Astrocyte (in vitro differentiated cells and primary cell): ENCODE data around the gene CLTCL1. TPM values are rescaled to one million over a fixed set of nuclear protein-coding genes. Genes with fewer than 3 reads are reported as not detected.

ENCODE experiments used
- DNase-seq: peaks from one replicate; pipeline ENCODE4 v3.0.0-alpha.2; 2010; ENCODE audit warnings: low read depth
- FAIRE-seq: peaks from 2 replicates; lab custom pipeline; 2011; peaks lifted over from hg19 to GRCh38; lab: Jason Lieb, UNC
- H2AFZ ChIP-seq: 2 replicates; pipeline ENCODE4 v1.6.0; 2012; ENCODE audit warnings: low read depth, low read length, inconsistent platforms
- H3K27ac ChIP-seq: 2 replicates; pipeline ENCODE4 v1.5.1; 2011; ENCODE audit warnings: low read depth, low read length, inconsistent platforms
- H3K27me3 ChIP-seq: 2 replicates; pipeline ENCODE4 v1.6.0; 2011; ENCODE audit warnings: low read length, inconsistent platforms; ENCODE audit not compliant: insufficient read depth
- H3K36me3 ChIP-seq: 2 replicates; pipeline ENCODE4 v1.5.1; 2011; ENCODE audit warnings: low read length, inconsistent platforms; ENCODE audit not compliant: insufficient read depth
- H3K4me1 ChIP-seq: 2 replicates; pipeline ENCODE4 v1.5.1; 2011; ENCODE audit warnings: low read length, inconsistent platforms; ENCODE audit not compliant: insufficient read depth
- H3K4me2 ChIP-seq: 2 replicates; pipeline ENCODE4 v1.6.0; 2012; ENCODE audit warnings: low read length, inconsistent platforms
- H3K4me3 ChIP-seq: 2 replicates; pipeline ENCODE4 v1.5.1; 2011; ENCODE audit warnings: low read depth, mild to moderate bottlenecking, low read length, inconsistent platforms; ENCODE audit not compliant: insufficient read depth
- H3K79me2 ChIP-seq: 2 replicates; pipeline ENCODE4 v1.6.0; 2012; ENCODE audit warnings: mild to moderate bottlenecking, low read length, inconsistent platforms; ENCODE audit not compliant: insufficient read depth
- H3K9ac ChIP-seq: 2 replicates; pipeline ENCODE4 v1.6.0; 2012; ENCODE audit warnings: mild to moderate bottlenecking, low read length, inconsistent platforms
- H3K9me3 ChIP-seq: 2 replicates; pipeline ENCODE4 v1.5.1; 2012; ENCODE audit warnings: low read depth, mild to moderate bottlenecking, low read length, inconsistent platforms; ENCODE audit not compliant: insufficient read depth
- H4K20me1 ChIP-seq: 2 replicates; pipeline ENCODE4 v1.6.0; 2012; ENCODE audit warnings: low read length, inconsistent platforms; ENCODE audit not compliant: insufficient read depth
- H3K27ac Mint-ChIP-seq: one replicate; pipeline ENCODE4 v1.8.0; 2021; ENCODE audit warnings: mild to moderate bottlenecking, mixed read lengths; ENCODE audit not compliant: unreplicated experiment
- H3K27me3 Mint-ChIP-seq: one replicate; pipeline ENCODE4 v1.8.0; 2021; ENCODE audit warnings: low read depth, mixed read lengths; ENCODE audit not compliant: unreplicated experiment
- H3K36me3 Mint-ChIP-seq: one replicate; pipeline ENCODE4 v1.8.0; 2021; ENCODE audit warnings: low read depth, mixed read lengths; ENCODE audit not compliant: unreplicated experiment
- H3K4me1 Mint-ChIP-seq: one replicate; pipeline ENCODE4 v1.8.0; 2021; ENCODE audit warnings: low read depth, mixed read lengths; ENCODE audit not compliant: unreplicated experiment
- H3K4me3 Mint-ChIP-seq: one replicate; pipeline ENCODE4 v1.8.0; 2021; ENCODE audit warnings: mild to moderate bottlenecking, moderate library complexity, mixed read lengths; ENCODE audit not compliant: unreplicated experiment
- H3K9me3 Mint-ChIP-seq: one replicate; pipeline ENCODE4 v1.8.0; 2021; ENCODE audit warnings: mild to moderate bottlenecking, mixed read lengths; ENCODE audit not compliant: unreplicated experiment
- CTCF ChIP-seq: IDR thresholded peaks from 2 replicates; pipeline ENCODE4 v1.5.1; 2011; ENCODE audit warnings: low read depth, mild to moderate bottlenecking, inconsistent platforms, low read length, moderate library complexity; ENCODE audit not compliant: insufficient read depth
- EZH2 ChIP-seq: IDR thresholded peaks from 2 replicates; pipeline ENCODE4 v1.6.1; 2012; ENCODE audit warnings: mild to moderate bottlenecking, low read length, inconsistent platforms; ENCODE audit not compliant: insufficient read depth
- total RNA-seq: library from RNA; stranded (reverse); gene quantifications from 2 replicates; pipeline ENCODE4 v1.2.1, GENCODE V29; 2021

The CLTCL1 gene
- total RNA-seq, 1 donor from 2014 or later, result 54.4 TPM

GRCh38 chr22:19180740-19181410 is 110.6 kb downstream of the CLTCL1 start:
- no peaks in the 10 kb centered on the region for H3K27me3 Mint-ChIP-seq
- H3K27ac Mint-ChIP-seq, result peak overlapping the region; percentile 55

GRCh38 chr22:19180234-19180633 is 111.3 kb downstream of the CLTCL1 start:
- Mint-ChIP-seq H3K27ac (no peak overlapping the region), H3K4me3 (no peak overlapping the region), H3K4me1 (peaks cover 16% of the 10 kb centered on the region), H3K27me3 (no peaks in the 10 kb centered on the region), H3K36me3 (peaks cover 14% of the 10 kb centered on the region), H3K9me3 (no peaks in the 10 kb centered on the region)
- Histone ChIP-seq H3K9ac (no peak overlapping the region), H2AFZ (no peak overlapping the region), H3K27ac (no peak overlapping the region), H3K4me2 (no peak overlapping the region), H4K20me1 (peaks cover 24% of the 10 kb centered on the region), H3K4me3 (no peak overlapping the region), H3K36me3 (no peaks in the 10 kb centered on the region), H3K27me3 (no peaks in the 10 kb centered on the region), H3K4me1 (peaks cover 25% of the 10 kb centered on the region), H3K9me3 (no peaks in the 10 kb centered on the region), H3K79me2 (peaks cover 30% of the 10 kb centered on the region)
- TF ChIP-seq EZH2, result no peak
- TF ChIP-seq CTCF, result no peak
- DNase-seq (no peak), FAIRE-seq (no peak)

More at GRCh38 chr22:19180740-19181410, 110.6 kb downstream of the CLTCL1 start:
- DNase-seq (no peak), FAIRE-seq (no peak)
- H3K4me3 Mint-ChIP-seq, result no peak overlapping the region
- H3K4me1 Mint-ChIP-seq, result peaks cover 16% of the 10 kb centered on the region
- H3K4me1 ChIP-seq, result peaks cover 24% of the 10 kb centered on the region
- H3K9ac ChIP-seq, result no peak overlapping the region
- H4K20me1 ChIP-seq, result peaks cover 18% of the 10 kb centered on the region
- no peaks in the 10 kb centered on the region for H3K36me3 ChIP-seq
- H3K4me3 ChIP-seq, result no peak overlapping the region
- no peaks in the 10 kb centered on the region for H3K27me3 ChIP-seq
- no peak overlapping the region for H3K27ac ChIP-seq
- H3K4me2 ChIP-seq, result no peak overlapping the region
- peaks cover 12% of the 10 kb centered on the region for H3K36me3 Mint-ChIP-seq
- no peak overlapping the region for H2AFZ ChIP-seq
- peaks cover 23% of the 10 kb centered on the region for H3K79me2 ChIP-seq
- H3K9me3 ChIP-seq, result no peaks in the 10 kb centered on the region
- TF ChIP-seq EZH2 (no peak), CTCF (no peak)
- no peaks in the 10 kb centered on the region for H3K9me3 Mint-ChIP-seq

GRCh38 chr22:19179497-19180048 is 111.9 kb downstream of the CLTCL1 start:
- Histone ChIP-seq H3K9ac (peak overlapping the region; percentile 82), H3K4me2 (peak overlapping the region; percentile 85), H3K27ac (no peak overlapping the region), H3K9me3 (no peaks in the 10 kb centered on the region), H3K79me2 (peaks cover 36% of the 10 kb centered on the region), H3K27me3 (no peaks in the 10 kb centered on the region), H3K4me3 (peak overlapping the region; percentile 49), H3K4me1 (peaks cover 26% of the 10 kb centered on the region), H4K20me1 (peaks cover 30% of the 10 kb centered on the region), H2AFZ (peak overlapping the region; percentile 76), H3K36me3 (no peaks in the 10 kb centered on the region)
- TF ChIP-seq EZH2 (no peak), CTCF (peak; percentile 60)
- H3K9me3 Mint-ChIP-seq, result no peaks in the 10 kb centered on the region
- H3K27ac Mint-ChIP-seq, result peak overlapping the region; percentile 53
- H3K4me3 Mint-ChIP-seq, result peak overlapping the region; percentile 77
- no peaks in the 10 kb centered on the region for H3K27me3 Mint-ChIP-seq
- no peak for FAIRE-seq
- peak; percentile 72 for DNase-seq
- H3K36me3 Mint-ChIP-seq, result peaks cover 9% of the 10 kb centered on the region
- peaks cover 14% of the 10 kb centered on the region for H3K4me1 Mint-ChIP-seq
